Measurements from ENCODE around the gene RPL10A.
"Not testable (repeated sequence)": the region's sequence is repeated elsewhere in the genome, so short reads cannot be mapped to it uniquely, and the experiment has no call there.

RPL10A gene

GRCh38 chr6:35468181-35468979 lies at the start of gene RPL10A:
TSS of gene RPL10A (plus strand) at chr6:35468401. CDS start at chr6:35468435, 34 bp downstream.
- peak; percentile 92 to 95 for DNase-seq (ENCODE audit: low read depth in 2 of 2)

GRCh38 chr6:35419417-35419816 lies 48.8 kb upstream of the RPL10A start:
- no peak for DNase-seq (ENCODE audit: low read depth in 2 of 2)

DNA sequence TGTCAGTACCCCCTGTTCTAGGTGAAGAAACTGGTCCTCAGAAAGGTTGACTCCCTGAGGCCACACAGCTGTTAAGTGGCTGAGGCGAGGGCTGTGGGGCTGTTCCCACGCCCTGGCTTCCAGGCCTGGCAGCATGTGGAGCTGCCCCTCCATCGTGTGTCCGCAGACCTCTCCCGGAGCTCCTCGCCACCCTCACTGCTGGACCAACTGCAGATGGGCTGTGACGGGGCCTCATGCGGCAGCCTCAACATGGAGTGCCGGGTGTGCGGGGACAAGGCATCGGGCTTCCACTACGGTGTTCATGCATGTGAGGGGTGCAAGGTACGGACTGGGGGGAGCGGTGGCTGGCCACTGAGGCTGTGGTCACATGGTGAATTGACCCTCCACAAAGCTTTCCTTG lies 48.2 kb upstream of the RPL10A start:
- no peak for DNase-seq (ENCODE audit: low read depth in 2 of 2)

- DNase-seq (ENCODE audit: low read depth in 2 of 2) = no peak
Observed at GRCh38 chr6:35425284-35425683, 42.9 kb upstream of the RPL10A start.

- DNase-seq (ENCODE audit: low read depth in 2 of 2) = no peak
Observed at GRCh38 chr6:35426074-35426473, 42.1 kb upstream of the RPL10A start.

DNA sequence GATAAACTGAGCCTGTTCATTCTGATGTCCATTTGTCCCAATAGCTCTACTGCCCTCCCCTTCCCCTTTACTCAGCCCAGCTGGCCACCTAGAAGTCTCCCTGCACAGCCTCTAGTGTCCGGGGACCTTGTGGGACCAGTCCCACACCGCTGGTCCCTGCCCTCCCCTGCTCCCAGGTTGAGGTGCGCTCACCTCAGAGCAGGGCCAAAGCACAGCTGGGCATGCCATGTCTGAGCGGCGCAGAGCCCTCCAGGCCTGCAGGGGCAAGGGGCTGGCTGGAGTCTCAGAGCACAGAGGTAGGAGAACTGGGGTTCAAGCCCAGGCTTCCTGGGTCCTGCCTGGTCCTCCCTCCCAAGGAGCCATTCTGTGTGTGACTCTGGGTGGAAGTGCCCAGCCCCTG lies 40.8 kb upstream of the RPL10A start:
- DNase-seq (ENCODE audit: low read depth in 2 of 2) = no peak

- no peak for DNase-seq (ENCODE audit: low read depth in 2 of 2)
Observed at GRCh38 chr6:35427851-35428321, 40.3 kb upstream of the RPL10A start.

- DNase-seq (ENCODE audit: low read depth in 2 of 2) = no peak
Observed at GRCh38 chr6:35428421-35429149, 39.6 kb upstream of the RPL10A start.

DNA sequence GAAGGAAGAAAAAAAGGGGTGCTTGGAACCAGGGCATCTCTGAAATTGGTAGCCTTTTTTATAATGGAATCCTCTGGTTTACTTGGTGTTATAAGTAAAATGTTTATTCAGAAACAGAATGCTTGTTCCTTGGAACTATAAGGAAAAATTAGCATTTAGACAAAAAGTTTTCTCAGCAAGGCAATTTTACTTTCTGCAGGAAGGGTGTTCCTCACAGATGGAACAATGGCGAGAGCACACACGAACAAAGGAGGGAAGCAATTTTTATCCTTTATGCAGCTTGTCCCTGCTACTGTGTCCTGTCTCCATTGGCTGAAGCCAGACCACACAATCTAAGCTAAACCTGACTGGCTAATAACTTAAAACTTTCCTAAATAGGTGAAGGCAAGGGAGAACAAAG lies 38.7 kb upstream of the RPL10A start:
- no peak for DNase-seq (ENCODE audit: low read depth in 2 of 2)

DNA sequence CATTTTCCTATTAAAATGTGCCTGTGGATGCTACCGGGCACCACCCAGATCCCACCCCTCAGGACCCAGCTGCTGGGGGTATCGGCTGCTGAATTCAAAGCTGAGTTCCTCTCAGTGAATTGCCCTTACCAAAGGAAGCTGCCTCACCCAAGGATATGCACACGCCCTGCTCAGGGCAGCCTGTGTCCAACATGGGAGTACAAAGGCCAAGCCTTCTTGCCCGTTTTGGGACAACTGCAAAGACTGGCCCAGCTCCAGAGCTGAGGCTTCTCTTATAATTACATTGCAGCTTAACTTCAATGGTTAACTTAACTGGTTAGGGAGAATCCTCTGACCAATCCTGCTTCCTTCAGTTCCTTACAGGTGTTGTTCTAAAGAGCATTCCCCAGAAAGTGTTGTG lies 35.9 kb upstream of the RPL10A start:
- DNase-seq (ENCODE audit: low read depth in 2 of 2) = no peak

- DNase-seq (ENCODE audit: low read depth in 2 of 2) = not testable (repeated sequence)
Observed at GRCh38 chr6:35432702-35433101, 35.5 kb upstream of the RPL10A start.

DNA sequence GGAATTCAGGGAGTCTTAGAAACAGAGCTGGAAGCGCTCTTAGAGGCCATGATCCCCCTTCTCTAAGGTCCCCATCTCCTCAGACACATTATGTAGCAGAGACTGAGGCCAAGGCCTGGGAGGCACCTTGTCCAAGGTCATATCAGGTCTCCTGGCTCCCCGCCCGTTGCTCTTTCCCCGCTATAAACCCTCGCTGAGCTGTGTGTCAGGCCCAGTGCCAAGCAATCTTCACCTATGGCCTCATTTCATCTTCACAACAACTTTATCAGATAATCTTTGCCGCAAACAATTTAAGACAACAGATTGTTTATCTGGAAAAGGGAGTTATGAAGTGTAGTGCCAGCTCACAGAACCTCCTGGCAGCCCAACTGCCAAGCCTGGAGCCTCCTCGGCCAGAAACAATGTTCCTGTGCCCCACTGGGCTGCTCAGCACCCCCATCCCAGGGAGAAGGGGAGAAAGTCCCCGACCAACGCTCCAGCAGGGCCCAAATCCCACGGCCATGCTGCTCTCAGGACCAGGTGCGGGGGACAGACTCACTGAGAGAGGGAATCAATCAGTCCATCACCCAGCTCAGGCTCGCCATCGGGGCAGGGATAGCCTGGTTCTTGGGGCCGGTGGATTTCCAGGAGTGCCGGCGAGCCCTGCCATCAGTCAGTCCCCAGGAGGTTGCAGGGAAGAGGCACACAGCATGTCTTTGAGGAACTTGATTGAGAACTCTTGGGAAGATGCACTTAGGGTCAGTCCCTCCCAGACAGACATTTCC lies 32.9 kb upstream of the RPL10A start:
- no peak for DNase-seq (ENCODE audit: low read depth in 2 of 2)

DNA sequence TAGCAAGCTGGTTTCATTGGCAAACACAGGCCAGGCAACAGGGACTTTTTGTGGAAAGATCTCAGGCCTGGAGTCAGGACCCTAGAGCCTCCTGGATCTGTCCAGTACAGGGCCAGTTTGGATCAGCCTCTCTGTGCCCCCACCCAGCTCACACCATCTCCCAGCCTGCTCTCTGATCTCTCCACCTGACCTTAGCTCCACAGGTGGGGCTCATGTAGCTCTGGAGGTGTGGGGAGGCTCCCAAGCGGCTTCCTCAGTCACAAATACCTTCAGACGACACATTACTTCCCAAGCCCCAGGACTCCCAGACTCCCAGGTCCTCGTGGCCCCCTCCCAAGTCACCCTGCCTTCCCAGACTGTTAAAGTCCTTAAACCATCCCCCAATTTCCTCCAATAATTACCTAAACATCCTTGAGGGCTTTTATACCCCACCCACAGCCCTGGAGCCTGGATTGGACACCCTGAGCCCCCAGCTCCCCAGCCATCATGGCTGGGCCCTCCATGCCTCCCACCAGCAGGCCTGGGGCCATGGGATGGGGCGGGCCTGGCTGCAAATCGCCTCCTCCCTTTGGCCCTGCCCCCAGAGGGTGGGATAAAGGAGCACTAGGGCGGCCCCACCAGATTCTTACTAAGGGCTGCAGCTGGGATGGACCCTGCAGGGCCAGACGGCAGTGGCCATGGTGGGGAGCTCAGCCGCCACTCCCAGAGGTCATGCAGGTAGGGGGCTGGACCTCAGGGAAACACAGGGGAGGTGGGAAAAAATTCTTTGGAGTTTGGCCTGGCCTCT lies 31.9 kb upstream of the RPL10A start:
- DNase-seq (ENCODE audit: low read depth in 2 of 2) = no peak

DNA sequence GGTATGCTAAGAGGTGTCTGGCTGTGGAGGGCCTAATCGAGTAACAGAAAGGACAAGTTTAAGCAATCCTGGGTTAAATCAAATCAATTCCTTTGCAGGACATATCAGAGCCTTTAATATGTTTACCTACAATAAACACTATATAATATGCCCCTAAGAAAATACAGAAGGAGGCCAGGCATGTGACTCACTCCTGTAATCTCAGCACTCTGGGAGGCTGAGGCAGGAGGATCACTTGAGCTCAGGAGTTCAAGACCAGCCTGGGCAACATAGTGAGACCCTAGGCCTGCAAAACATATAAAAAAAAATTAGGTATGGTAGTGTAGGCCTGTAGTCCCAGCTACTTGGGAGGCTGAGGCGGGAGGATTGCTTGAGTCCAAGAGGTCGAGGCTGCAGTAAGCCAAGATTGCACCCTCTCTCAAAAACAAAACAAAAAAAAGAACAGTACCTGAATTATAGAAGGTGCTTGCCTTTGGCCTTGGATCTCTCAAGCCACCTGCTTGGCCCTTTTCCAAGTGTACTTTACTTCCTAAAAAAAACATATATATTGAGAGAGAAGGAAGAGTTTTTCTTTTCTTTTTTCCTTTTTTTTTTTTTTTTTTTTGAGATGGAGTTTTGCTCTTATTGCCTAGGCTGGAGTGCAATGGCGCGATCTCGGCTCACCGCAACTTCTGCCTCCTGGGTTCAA lies 29.7 kb upstream of the RPL10A start:
- not testable (repeated sequence) for DNase-seq (ENCODE audit: low read depth in 2 of 2)

- no peak for DNase-seq (ENCODE audit: low read depth in 2 of 2)
Observed at GRCh38 chr6:35439308-35439707, 28.9 kb upstream of the RPL10A start.

DNA sequence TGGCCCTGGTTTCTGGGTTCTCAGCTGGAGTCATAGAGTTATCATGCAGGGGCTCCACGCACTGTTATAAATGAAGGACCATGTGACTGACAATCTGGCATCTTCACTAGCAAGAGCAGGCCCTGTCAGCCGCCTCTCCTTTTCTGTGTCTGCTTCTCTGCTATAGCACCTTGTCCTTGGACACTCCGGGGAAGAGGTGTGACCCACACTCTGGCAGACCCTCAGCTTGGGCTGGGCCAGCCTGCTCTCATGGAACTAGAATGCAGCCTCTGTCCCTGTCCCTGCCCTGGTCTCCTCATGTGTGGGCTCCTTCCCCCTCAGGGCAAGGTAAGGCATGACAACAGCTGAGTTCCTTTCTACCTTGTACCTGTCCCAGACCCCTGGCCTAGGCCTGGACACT lies 27.0 kb upstream of the RPL10A start:
- no peak for DNase-seq (ENCODE audit: low read depth in 2 of 2)

GRCh38 chr6:35441642-35442041 lies 26.6 kb upstream of the RPL10A start:
- no peak for DNase-seq (ENCODE audit: low read depth in 2 of 2)

DNA sequence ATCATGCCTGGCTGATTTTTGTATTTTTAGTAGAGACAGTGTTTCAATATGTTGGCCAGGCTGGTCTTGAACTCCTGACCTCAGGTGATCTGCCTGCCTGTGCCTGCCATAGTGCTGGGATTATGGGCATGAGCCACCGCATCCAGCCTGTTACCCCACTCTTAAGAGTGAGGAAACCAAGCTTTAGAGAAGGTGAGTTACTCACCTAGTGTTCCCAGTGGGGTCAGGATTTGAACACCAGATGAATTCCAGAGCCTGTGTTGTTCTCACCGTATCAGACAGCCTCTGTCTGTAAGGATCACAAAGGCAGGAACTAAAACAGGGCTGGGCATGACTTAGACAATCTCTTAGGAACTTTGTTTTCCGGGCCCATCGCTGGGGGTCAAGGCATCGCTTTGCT lies 25.5 kb upstream of the RPL10A start:
- DNase-seq (ENCODE audit: low read depth in 2 of 2) = no peak

- DNase-seq (ENCODE audit: low read depth in 2 of 2) = no peak
Observed at GRCh38 chr6:35443341-35444030, 24.7 kb upstream of the RPL10A start.

DNA sequence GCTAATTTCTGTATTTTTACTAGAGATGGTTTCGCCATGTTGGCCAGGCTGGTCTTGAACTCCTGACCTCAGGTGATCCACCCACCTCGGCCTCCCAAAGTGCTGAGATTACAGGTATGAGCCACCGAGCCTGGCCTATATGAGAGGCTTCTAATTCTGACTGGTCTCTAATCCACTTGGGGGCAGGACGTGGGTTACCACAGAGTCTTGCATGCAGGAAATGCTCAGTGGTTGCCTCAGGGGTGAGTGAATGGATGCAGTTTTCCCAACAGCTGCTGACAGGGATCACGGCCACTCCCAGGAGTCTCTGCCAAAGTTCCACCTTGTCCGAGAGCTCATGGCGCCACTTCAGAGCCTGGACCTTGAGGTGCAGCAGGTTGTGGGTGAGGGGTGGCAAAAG lies 22.5 kb upstream of the RPL10A start:
- DNase-seq (ENCODE audit: low read depth in 2 of 2) = no peak

Measured in activated CD4-positive, alpha-beta T cell treated with anti-CD3 and anti-CD28 coated beads for 24 hours (primary cell).